Measurements from ENCODE around the gene ZNF195. TPM values are rescaled to one million over a fixed set of nuclear protein-coding genes. Genes with fewer than 3 reads are reported as not detected.
"Not testable (repeated sequence)": the region's sequence is repeated elsewhere in the genome, so short reads cannot be mapped to it uniquely, and the experiment has no call there.

ZNF195 gene
- total and polyA plus RNA-seq, 12 donors = 7.9 to 29.5 (median 20.4) TPM

DNA sequence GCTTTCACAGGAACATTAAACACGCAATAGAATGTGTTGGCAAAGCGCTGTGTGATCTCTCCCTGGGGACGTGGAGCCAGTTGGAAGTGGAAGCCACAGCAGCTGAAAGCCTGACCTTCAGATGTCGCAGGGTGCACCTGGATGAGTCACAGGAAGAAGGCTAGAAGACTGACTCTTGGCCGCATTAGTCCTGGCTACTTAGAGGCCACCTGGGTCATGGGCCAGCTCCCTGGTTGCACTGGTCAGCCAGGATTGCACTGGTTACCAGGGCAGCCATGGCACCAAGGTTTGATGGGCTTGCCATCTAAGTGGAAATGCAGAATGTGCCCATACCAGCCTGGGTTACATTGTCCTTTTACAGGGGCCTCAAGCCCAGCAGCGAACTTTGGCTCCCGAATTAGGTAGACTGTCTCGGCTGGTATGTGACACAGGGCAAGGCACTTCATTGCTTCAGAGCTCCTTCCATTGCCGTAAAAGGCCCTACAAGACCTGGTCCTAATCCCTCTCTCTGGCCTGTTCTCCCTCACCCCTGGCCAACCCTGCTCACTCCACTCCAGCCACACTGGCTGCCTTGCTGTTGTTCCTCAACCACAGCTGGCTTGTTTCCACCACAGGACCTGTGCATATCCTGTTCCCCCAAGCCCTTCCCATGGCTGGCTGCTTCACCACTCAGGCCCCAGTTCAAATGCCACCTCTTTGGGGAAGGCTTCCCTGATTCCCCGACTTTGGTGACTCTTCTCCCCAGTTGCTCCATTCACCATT, 41.5 kb upstream of the ZNF195 start:
- H3K27ac ChIP-seq, DNase-seq: not testable (repeated sequence)

DNA sequence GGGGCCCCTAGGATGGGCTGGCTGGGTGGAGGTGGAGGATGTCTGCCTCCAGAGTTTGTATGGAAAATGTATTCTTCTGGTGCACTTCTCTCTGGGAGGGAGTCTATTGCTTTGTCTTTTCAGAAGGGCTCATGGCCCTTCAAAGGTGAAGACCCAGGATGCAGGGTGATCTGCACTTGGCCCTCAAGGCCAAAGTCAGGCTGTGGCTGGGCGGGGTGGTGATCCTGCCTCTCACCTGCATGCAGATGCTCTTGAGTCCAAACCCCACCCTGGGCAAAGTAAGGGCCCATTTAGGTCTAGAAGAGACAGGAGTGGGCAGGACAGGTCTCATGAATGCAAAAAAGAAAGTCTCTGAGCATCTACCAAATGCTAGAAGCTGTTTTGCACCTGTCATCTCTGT, 40.5 kb upstream of the ZNF195 start:
- H3K4me3 ChIP-seq; H3K9me3 ChIP-seq (replicated peaks in 1 of 3); DNase-seq; H3K4me1 ChIP-seq (replicated peaks in 1 of 2); H3K27ac ChIP-seq; H3K27me3 ChIP-seq; intact Hi-C loops (cut with DNase I); H3K36me3 ChIP-seq (replicated peaks in 1 of 2): not testable (repeated sequence)
- WGBS, 4 donors = 97 to 100% (median 100%) methylated on average over 1 of the region's 1 CpG; no CpG with 5 or more reads in 1 of the 4 donors

More for the DNA sequence above, 41.5 kb upstream of the ZNF195 start:
- 67 to 74% (median 72%) methylated on average over 5 to 10 of the region's 10 CpGs for WGBS, 4 donors
- H3K4me3 ChIP-seq; H3K36me3 ChIP-seq (replicated peaks in 1 of 2); H3K4me1 ChIP-seq (replicated peaks in 1 of 2); H3K27me3 ChIP-seq; H3K9me3 ChIP-seq (replicated peaks in 1 of 3); intact Hi-C loops (cut with DNase I): not testable (repeated sequence)

DNA sequence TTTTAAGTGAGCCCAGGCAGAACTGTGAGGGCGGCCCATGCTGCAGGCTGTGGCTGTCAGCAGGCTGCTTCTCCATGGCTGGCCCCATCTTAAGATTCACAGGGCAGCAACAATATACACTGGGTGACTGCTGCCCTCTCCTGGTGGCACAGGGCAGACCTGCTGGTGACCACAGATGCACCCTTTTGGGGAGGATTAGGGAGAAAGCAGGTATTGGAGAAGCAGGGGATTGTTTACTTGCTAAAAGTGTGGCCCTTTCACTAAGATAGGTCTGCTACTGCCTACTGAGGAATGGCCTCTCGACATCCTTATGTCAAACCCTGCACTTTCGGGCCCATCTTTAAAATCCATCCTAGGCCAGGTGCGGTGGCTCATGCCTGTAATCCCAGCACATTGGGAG, 38.1 kb upstream of the ZNF195 start:
- WGBS, 4 donors = 50 to 72% (median 65%) methylated on average over 3 to 4 of the region's 4 CpGs
- intact Hi-C loops (cut with DNase I) = not testable (repeated sequence)
- peak; percentile 50 to 80 (median 63) for DNase-seq

GRCh38 chr11:3415301-3415700, 36.4 kb upstream of the ZNF195 start:
- H3K4me1 ChIP-seq (replicated peaks in 1 of 2); H3K36me3 ChIP-seq (replicated peaks in 1 of 2); H3K4me3 ChIP-seq; H3K9me3 ChIP-seq (replicated peaks in 1 of 3); H3K27me3 ChIP-seq; intact Hi-C loops (cut with DNase I); DNase-seq; H3K27ac ChIP-seq: not testable (repeated sequence)
- 88 to 97% (median 92%) methylated on average over 6 to 7 of the region's 7 CpGs for WGBS, 4 donors

More for the DNA sequence above, 38.1 kb upstream of the ZNF195 start:
- not testable (repeated sequence) for H3K4me1 ChIP-seq (replicated peaks in 1 of 2); H3K9me3 ChIP-seq (replicated peaks in 1 of 3); H3K4me3 ChIP-seq; H3K36me3 ChIP-seq (replicated peaks in 1 of 2); H3K27ac ChIP-seq; H3K27me3 ChIP-seq
- TF ChIP-seq CTCF (IDR thresholded peaks at IDR 0.05) = peak; percentile 36 to 67 (median 59)

- intact Hi-C loops (cut with DNase I); H3K9me3 ChIP-seq (replicated peaks in 1 of 3); DNase-seq; H3K36me3 ChIP-seq (replicated peaks in 1 of 2); H3K4me1 ChIP-seq (replicated peaks in 1 of 2); H3K27ac ChIP-seq; H3K4me3 ChIP-seq; H3K27me3 ChIP-seq: not testable (repeated sequence)
- WGBS, 4 donors = 78 to 86% (median 84%) methylated on average over 8 to 24 of the region's 24 CpGs
Observed at GRCh38 chr11:3413666-3414065, 34.7 kb upstream of the ZNF195 start.

- Histone ChIP-seq H3K4me1 (replicated peaks in 1 of 2) (no peaks in the 10 kb centered on the region), H3K36me3 (replicated peaks in 1 of 2) (no peaks in the 10 kb centered on the region), H3K27ac (no peak overlapping the region), H3K27me3 (no peaks in the 10 kb centered on the region), H3K9me3 (replicated peaks in 1 of 3) (no peaks in the 10 kb centered on the region), H3K4me3 (no peak overlapping the region)
- TF ChIP-seq CTCF (IDR thresholded peaks at IDR 0.05) (no peak), POLR2A (IDR thresholded peaks at IDR 0.05) (no peak)
- DNase-seq = no peak
- intact Hi-C loops (cut with DNase I) = no loop called here
- 81 to 88% (median 83%) methylated on average over 7 to 15 of the region's 15 CpGs for WGBS, 4 donors
Observed at GRCh38 chr11:3412837-3413236, 33.9 kb upstream of the ZNF195 start.
